ENCODE results near the gene CRELD2. TPM values are rescaled to one million over a fixed set of nuclear protein-coding genes. Genes with fewer than 3 reads are reported as not detected.
A peak's percentile ranks its signal among the peaks of the same experiment; 100 is the strongest.

The CRELD2 gene
- total and polyA plus RNA-seq, 2 of the 13 experiments (the other 11 are each of a cell fraction or from before 2014, with no cell fraction given): 17.2 to 44.7 TPM

GRCh38 chr22:49936018-49936972 lies 17.9 kb downstream of the CRELD2 start (continued):
- peak; percentile 49; the same call in 1 of the 2 replicates for TF ChIP-seq ZNF142 (CRISPR knock-in tag; IDR thresholded peaks at IDR 0.05)
- TF ChIP-seq SMYD3 (CRISPR knock-in tag; IDR thresholded peaks at IDR 0.05): no peak
- TF ChIP-seq THAP11 (CRISPR knock-in tag; IDR thresholded peaks at IDR 0.05): peak; percentile 74
- no peak for TF ChIP-seq ZNF616 (CRISPR knock-in tag; IDR thresholded peaks at IDR 0.05; ENCODE audit: low read depth)
- TF ChIP-seq HNF1B (CRISPR knock-in tag; IDR thresholded peaks at IDR 0.05): peak; percentile 52; the same call in 1 of the 2 replicates
- 0 out of 2 replicates have a peak, but pooled peaks have one; percentile 63 for TF ChIP-seq ARNTL (CRISPR knock-in tag; IDR thresholded peaks at IDR 0.05)
- no peak for TF ChIP-seq FOXM1 (CRISPR knock-in tag; IDR thresholded peaks at IDR 0.05)
- no peak for TF ChIP-seq ZSCAN22 (CRISPR knock-in tag; IDR thresholded peaks at IDR 0.05)
- no peak for TF ChIP-seq ZBTB44 (CRISPR knock-in tag; IDR thresholded peaks at IDR 0.05)
- TF ChIP-seq GATAD2A (CRISPR knock-in tag; IDR thresholded peaks at IDR 0.05): peak; percentile 67
- TF ChIP-seq ZNF598 (CRISPR knock-in tag; IDR thresholded peaks at IDR 0.05; ENCODE audit: borderline replicate concordance): no peak
- TF ChIP-seq MAFF (IDR thresholded peaks at IDR 0.05; ENCODE audit: low read depth, low read length): no peak
- TF ChIP-seq HNRNPLL (IDR thresholded peaks at IDR 0.05; ENCODE audit: low read depth, low read length, poor library complexity, severe bottlenecking): peak; percentile 28
- no peak for TF ChIP-seq SRF (IDR thresholded peaks at IDR 0.05; ENCODE audit: low read depth, low read length)
- peak; percentile 83 for TF ChIP-seq GABPB1 (CRISPR knock-in tag; IDR thresholded peaks at IDR 0.05)
- TF ChIP-seq ZFP36L2 (CRISPR knock-in tag; IDR thresholded peaks at IDR 0.05): no peak
- no peak for TF ChIP-seq FLYWCH1 (CRISPR knock-in tag; IDR thresholded peaks at IDR 0.05)
- TF ChIP-seq ETV6 (CRISPR knock-in tag; conservative IDR thresholded peaks at IDR 0.05): no peak
- TF ChIP-seq ZBTB26 (CRISPR knock-in tag; IDR thresholded peaks at IDR 0.05; ENCODE audit: borderline replicate concordance): no peak

Data from HepG2 (cell line).